GM23338 (cell line): ENCODE data around the gene KLHL25. TPM values are rescaled to one million over a fixed set of nuclear protein-coding genes. Genes with fewer than 3 reads are reported as not detected.

Experiments used
- ATAC-seq: fragments of 200-7000 bp; cut with Tn5 transposase; 3 replicates; pipeline ENCODE4 v1.9.1; 2020
- DNase-seq: peaks from one replicate; pipeline ENCODE4 v3.0.0-alpha.2; 2015; ENCODE audit warnings: low spot score
- H2AFZ ChIP-seq: fragments of 200-600 bp; sonication (generic); 2 replicates; pipeline ENCODE4 v1.8.0; 2016; ENCODE audit warnings: antibody characterized with exemption, mild to moderate bottlenecking, moderate library complexity
- H3F3A ChIP-seq: fragments of 200-600 bp; sonication (generic); replicated peaks from 2 replicates; pipeline ENCODE4 v1.8.0; 2017; ENCODE audit warnings: antibody characterized with exemption, mixed run types, low read depth
- H3K27ac ChIP-seq: fragments of 200-600 bp; sonication (generic); 2 replicates; pipeline ENCODE4 v1.6.1; 2016; ENCODE audit warnings: low read depth
- H3K27me3 ChIP-seq: fragments of 200-600 bp; sonication (generic); 2 replicates; pipeline ENCODE4 v1.8.0; 2016; ENCODE audit warnings: mild to moderate bottlenecking, mixed run types, moderate library complexity; ENCODE audit not compliant: insufficient read depth
- H3K36me3 ChIP-seq: fragments of 200-600 bp; sonication (generic); 2 replicates; pipeline ENCODE4 v1.8.0; 2016; ENCODE audit warnings: mild to moderate bottlenecking; ENCODE audit not compliant: insufficient read depth
- H3K4me1 ChIP-seq: fragments of 200-600 bp; sonication (generic); 2 replicates; pipeline ENCODE4 v1.8.0; 2016; ENCODE audit warnings: mild to moderate bottlenecking, moderate library complexity; ENCODE audit not compliant: insufficient read depth
- H3K4me2 ChIP-seq: fragments of 200-600 bp; sonication (generic); 2 replicates; pipeline ENCODE4 v1.7.1; 2017; ENCODE audit warnings: mixed run types
- H3K4me3 ChIP-seq: fragments of 200-600 bp; sonication (generic); 2 replicates; pipeline ENCODE4 v1.6.1; 2016; ENCODE audit warnings: mixed run types
- H3K79me2 ChIP-seq: fragments of 200-600 bp; sonication (generic); replicated peaks from 2 replicates; pipeline ENCODE4 v1.8.0; 2017; ENCODE audit warnings: mild to moderate bottlenecking; ENCODE audit not compliant: insufficient read depth
- H3K9me2 ChIP-seq: fragments of 200-600 bp; sonication (generic); 2 replicates; pipeline ENCODE4 v1.8.0; 2017; ENCODE audit not compliant: insufficient read depth
- H4K20me1 ChIP-seq: fragments of 200-600 bp; sonication (generic); replicated peaks from 2 replicates; pipeline ENCODE4 v1.8.0; 2017; ENCODE audit warnings: mild to moderate bottlenecking; ENCODE audit not compliant: insufficient read depth
- H3K27ac Mint-ChIP-seq: 2 replicates; pipeline ENCODE4 v1.8.0; 2020; ENCODE audit warnings: inconsistent platforms, mild to moderate bottlenecking, moderate library complexity, mixed read lengths
- H3K27me3 Mint-ChIP-seq: 3 replicates; pipeline ENCODE4 v1.8.0; 2022; ENCODE audit warnings: low read depth, mild to moderate bottlenecking, moderate library complexity, mixed read lengths, inconsistent platforms; ENCODE audit not compliant: insufficient read depth, poor library complexity
- H3K36me3 Mint-ChIP-seq: 3 replicates; pipeline ENCODE4 v1.8.0; 2021; ENCODE audit warnings: low read depth, mild to moderate bottlenecking, inconsistent platforms, moderate library complexity, mixed read lengths
- H3K4me1 Mint-ChIP-seq: 3 replicates; pipeline ENCODE4 v1.8.0; 2020; ENCODE audit warnings: mild to moderate bottlenecking, inconsistent platforms, mixed read lengths
- H3K4me3 Mint-ChIP-seq: 3 replicates; pipeline ENCODE4 v1.8.0; 2021; ENCODE audit warnings: moderate library complexity, mild to moderate bottlenecking, inconsistent platforms, mixed read lengths
- H3K9me3 Mint-ChIP-seq: 3 replicates; pipeline ENCODE4 v1.8.0; 2020; ENCODE audit warnings: moderate library complexity, mild to moderate bottlenecking, inconsistent platforms, mixed read lengths
- CREB1 ChIP-seq: fragments of 250-450 bp; sonication (Bioruptor Pico); IDR thresholded peaks from 2 replicates; pipeline ENCODE4 v1.5.0; 2020; ENCODE audit warnings: low read depth, mild to moderate bottlenecking, moderate library complexity
- CTCF ChIP-seq, 2 experiments: fragments of 200-600 bp in 1 of 2; sonication (generic) in 1 of 2; conservative IDR thresholded peaks; 2 replicates each; pipeline versions ENCODE4 v1.5.1 to v1.6.1; 2016 to 2017; ENCODE audit warnings: antibody characterized with exemption in 2 of 2, low read depth in 2 of 2, mild to moderate bottlenecking in 2 of 2, moderate library complexity in 1 of 2
- ETS1 ChIP-seq: IDR thresholded peaks from 2 replicates; pipeline ENCODE4 v1.6.1; 2016; ENCODE audit warnings: antibody characterized with exemption
- EZH2 ChIP-seq: fragments of 200-600 bp; sonication (generic); IDR thresholded peaks from one replicate; pipeline ENCODE4 v1.8.0; 2017; ENCODE audit warnings: antibody characterized with exemption, mild to moderate bottlenecking, low read depth; ENCODE audit not compliant: unreplicated experiment
- EZH2phosphoT487 ChIP-seq: fragments of 200-600 bp; sonication (generic); IDR thresholded peaks from one replicate; pipeline ENCODE4 v1.8.1; 2018; ENCODE audit warnings: antibody characterized with exemption; ENCODE audit not compliant: unreplicated experiment
- JUNB ChIP-seq: IDR thresholded peaks from one replicate; pipeline ENCODE4 v1.6.1; 2016; ENCODE audit warnings: antibody characterized with exemption; ENCODE audit not compliant: unreplicated experiment
- NANOG ChIP-seq: IDR thresholded peaks from 2 replicates; pipeline ENCODE4 v1.6.1; 2016; ENCODE audit warnings: antibody characterized with exemption, borderline replicate concordance
- POLR2AphosphoS5 ChIP-seq: IDR thresholded peaks from 2 replicates; pipeline ENCODE4 v1.6.1; 2016; ENCODE audit warnings: antibody characterized with exemption, low read depth
- REST ChIP-seq: IDR thresholded peaks from one replicate; pipeline ENCODE4 v1.6.1; 2018; ENCODE audit warnings: antibody characterized with exemption; ENCODE audit not compliant: unreplicated experiment
- STAT1 ChIP-seq: IDR thresholded peaks from one replicate; pipeline ENCODE4 v1.6.1; 2016; ENCODE audit warnings: antibody characterized with exemption; ENCODE audit not compliant: unreplicated experiment
- ZNF114 ChIP-seq: fragments of 250-450 bp; sonication (Bioruptor Pico); IDR thresholded peaks from 2 replicates; pipeline ENCODE4 v1.5.0; 2020; ENCODE audit warnings: mild to moderate bottlenecking, moderate library complexity
- ZNF331 ChIP-seq: fragments of 250-450 bp; sonication (Bioruptor Pico); IDR thresholded peaks from 2 replicates; pipeline ENCODE4 v1.5.0; 2020; ENCODE audit warnings: low read depth, mild to moderate bottlenecking, moderate library complexity
- ZNF462 ChIP-seq: fragments of 250-450 bp; sonication (Bioruptor Pico); IDR thresholded peaks from 2 replicates; pipeline ENCODE4 v1.5.0; 2020; ENCODE audit warnings: mild to moderate bottlenecking, moderate library complexity
- polyA plus RNA-seq: library from polyadenylated mRNA; unstranded; fragments of >200 nt; fragmentation: Nextera tagmentation; extraction: Ambion mirVana; gene quantifications from 2 replicates; pipeline ENCODE4 v1.2.1, GENCODE V29; 2016
- total RNA-seq: library from RNA; depleted of rRNA; stranded (reverse); fragments of >200 nt; shearing (Covaris generic); gene quantifications from 2 replicates; pipeline ENCODE4 v1.2.3, GENCODE V29; 2014

KLHL25 gene
- total and polyA plus RNA-seq, 2 experiments from 2014 or later, result 5.2 to 28.5 TPM

GRCh38 chr15:85805420-85805819, 10.7 kb upstream of the KLHL25 start:
- no peak overlapping the region; the same call in 1 of the 2 replicates for H3K27ac Mint-ChIP-seq
- no peak overlapping the region; the same call in 1 of the 2 replicates for H2AFZ ChIP-seq

More at GRCh38 chr15:85805420-85805819, 10.7 kb upstream of the KLHL25 start:
- no peak for TF ChIP-seq EZH2phosphoT487
- TF ChIP-seq JUNB, result no peak
- TF ChIP-seq ZNF462 (CRISPR knock-in tag), result no peak
- TF ChIP-seq CTCF (conservative IDR thresholded peaks at IDR 0.05; ENCODE audit: low read depth in 2 of 2), result no peak
- no peak for TF ChIP-seq CREB1 (CRISPR knock-in tag)
- no peak for TF ChIP-seq STAT1
- no peak for TF ChIP-seq ETS1
- no peak for TF ChIP-seq POLR2AphosphoS5
- no peak for TF ChIP-seq ZNF331 (CRISPR knock-in tag)
- no peak for TF ChIP-seq NANOG
- TF ChIP-seq REST, result no peak
- no peak for TF ChIP-seq ZNF114 (CRISPR knock-in tag)
- TF ChIP-seq EZH2, result no peak
- H3F3A ChIP-seq, result no peaks in the 10 kb centered on the region
- no peaks in the 10 kb centered on the region for H3K9me2 ChIP-seq
- Mint-ChIP-seq H3K9me3 (no peaks in the 10 kb centered on the region; the same call in 2 of the 3 replicates), H3K4me3 (no peak overlapping the region), H3K36me3 (no peaks in the 10 kb centered on the region; the same call in 2 of the 3 replicates), H3K4me1 (no peaks in the 10 kb centered on the region), H3K27me3 (peaks cover 6% of the 10 kb centered on the region)
- no peaks in the 10 kb centered on the region for H3K4me1 ChIP-seq
- DNase-seq, result no peak
- no peak overlapping the region for H3K4me3 ChIP-seq
- H3K36me3 ChIP-seq, result no peaks in the 10 kb centered on the region
- H3K27ac ChIP-seq, result no peak overlapping the region
- no peaks in the 10 kb centered on the region for H4K20me1 ChIP-seq
- no peaks in the 10 kb centered on the region for H3K27me3 ChIP-seq
- no peak for ATAC-seq
- no peaks in the 10 kb centered on the region for H3K79me2 ChIP-seq
- H3K4me2 ChIP-seq, result no peak overlapping the region
